MM.1S (cell line): ENCODE data around the gene IGFL1.

ENCODE experiments used
- EZH2 ChIP-seq: fragments of 300-600 bp; sonication (generic); optimal IDR thresholded peaks from 2 replicates; pipeline ENCODE3; 2017; ENCODE audit warnings: low read depth, mild to moderate bottlenecking, antibody characterized with exemption, low read length, mixed read lengths
- EZH2phosphoT487 ChIP-seq: fragments of 300-600 bp; sonication (generic); IDR thresholded peaks from 2 replicates; pipeline ENCODE4 v1.6.1; 2018; ENCODE audit warnings: antibody characterized with exemption, low read length
- TF ChIP-seq, protein P1 (sequence below): fragments of 300-600 bp; sonication (generic); IDR thresholded peaks from 2 replicates; pipeline ENCODE4 v1.5.1; 2016; ENCODE audit warnings: antibody characterized with exemption, low read length, mixed read lengths

GRCh38 chr19:46232938-46233621, 3.5 kb downstream of the IGFL1 start:
- TF ChIP-seq, protein P1, sequence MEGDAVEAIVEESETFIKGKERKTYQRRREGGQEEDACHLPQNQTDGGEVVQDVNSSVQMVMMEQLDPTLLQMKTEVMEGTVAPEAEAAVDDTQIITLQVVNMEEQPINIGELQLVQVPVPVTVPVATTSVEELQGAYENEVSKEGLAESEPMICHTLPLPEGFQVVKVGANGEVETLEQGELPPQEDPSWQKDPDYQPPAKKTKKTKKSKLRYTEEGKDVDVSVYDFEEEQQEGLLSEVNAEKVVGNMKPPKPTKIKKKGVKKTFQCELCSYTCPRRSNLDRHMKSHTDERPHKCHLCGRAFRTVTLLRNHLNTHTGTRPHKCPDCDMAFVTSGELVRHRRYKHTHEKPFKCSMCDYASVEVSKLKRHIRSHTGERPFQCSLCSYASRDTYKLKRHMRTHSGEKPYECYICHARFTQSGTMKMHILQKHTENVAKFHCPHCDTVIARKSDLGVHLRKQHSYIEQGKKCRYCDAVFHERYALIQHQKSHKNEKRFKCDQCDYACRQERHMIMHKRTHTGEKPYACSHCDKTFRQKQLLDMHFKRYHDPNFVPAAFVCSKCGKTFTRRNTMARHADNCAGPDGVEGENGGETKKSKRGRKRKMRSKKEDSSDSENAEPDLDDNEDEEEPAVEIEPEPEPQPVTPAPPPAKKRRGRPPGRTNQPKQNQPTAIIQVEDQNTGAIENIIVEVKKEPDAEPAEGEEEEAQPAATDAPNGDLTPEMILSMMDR, result no peak
- no peak for TF ChIP-seq EZH2phosphoT487
- no peak for TF ChIP-seq EZH2
